Measurements from ENCODE around the gene KBTBD6. TPM values are rescaled to one million over a fixed set of nuclear protein-coding genes. Genes with fewer than 3 reads are reported as not detected.

The KBTBD6 gene
- total and polyA plus RNA-seq, 8 donors = under 0.01 to 8.3 (median 2.2) TPM

GRCh38 chr13:41085961-41086585, 46.5 kb downstream of the KBTBD6 start:
- no peak overlapping the region for H3K27ac ChIP-seq
- 56 to 68% (median 64%) methylated on average over 2 of the region's 2 CpGs for WGBS, 5 donors
- no peaks in the 10 kb centered on the region for H3K9me3 ChIP-seq
- no peak for DNase-seq
- TF ChIP-seq POLR2A (IDR thresholded peaks at IDR 0.05) (no peak), CTCF (IDR thresholded peaks at IDR 0.05) (no peak), POLR2AphosphoS5 (IDR thresholded peaks at IDR 0.05) (no peak), EP300 (IDR thresholded peaks at IDR 0.05) (no peak)
- H3K4me3 ChIP-seq = no peak overlapping the region
- H3K4me1 ChIP-seq = no peaks in the 10 kb centered on the region
- peaks cover 3 to 46% (median 37%) of the 10 kb centered on the region in 4 donors for H3K36me3 ChIP-seq
- intact Hi-C loops (cut with DNase I; ENCODE audit: low total_unique reads) = no loop called here
- no peaks in the 10 kb centered on the region for H3K27me3 ChIP-seq

DNA sequence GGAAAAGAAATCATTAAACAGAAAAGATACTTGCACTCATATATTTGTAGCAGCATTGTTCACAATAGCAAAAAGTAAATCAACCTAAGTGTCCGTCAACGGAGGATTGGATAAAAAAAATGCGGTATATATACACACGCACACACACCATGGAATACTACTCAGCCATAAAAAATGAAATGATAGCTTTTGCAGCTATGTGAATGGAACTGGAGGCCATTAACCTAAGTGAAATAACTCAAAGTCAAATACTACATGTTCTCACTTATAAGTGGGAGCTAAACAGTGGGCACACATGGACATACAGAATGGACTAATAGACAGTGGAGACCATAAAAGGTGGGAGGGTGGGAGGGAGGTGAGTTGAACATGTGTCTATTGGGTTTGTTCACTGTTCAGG, 52.9 kb downstream of the KBTBD6 start:
- TF ChIP-seq EP300 (IDR thresholded peaks at IDR 0.05) (no peak), CTCF (IDR thresholded peaks at IDR 0.05) (no peak), POLR2A (IDR thresholded peaks at IDR 0.05) (no peak), POLR2AphosphoS5 (IDR thresholded peaks at IDR 0.05) (no peak)
- Histone ChIP-seq H3K27me3 (no peaks in the 10 kb centered on the region), H3K4me3 (no peak overlapping the region), H3K27ac (no peak overlapping the region), H3K4me1 (no peaks in the 10 kb centered on the region), H3K36me3 (peaks cover 10 to 93% (median 88%) of the 10 kb centered on the region in 4 donors), H3K9me3 (no peaks in the 10 kb centered on the region)
- WGBS, 5 donors = 94 to 99% (median 97%) methylated on average over 4 of the region's 4 CpGs
- intact Hi-C loops (cut with DNase I; ENCODE audit: low total_unique reads) = no loop called here
- DNase-seq = no peak

Small RNAs within 50 kb of the gene (small RNA-seq; reads per million reads assigned to genes)
- gene MIR3168 = 0 to 0.08 (median 0.03) reads per million in 4 donors
- gene RN7SL597P = 0 to 0.15 (median 0) reads per million in 4 donors

Other genes starting within 250 kb of the KBTBD6 start
- gene ELF1, start 113.5 kb downstream of the KBTBD6 start, total RNA-seq = 100 to 1,000 TPM in 1 of 5 donors, 10 to 100 TPM in 4; 13.3 to 113 (median 49.7) TPM
- 10 to 100 TPM; 10.9 to 31.8 (median 19.8) TPM for gene ELF1, start 113.5 kb downstream of the KBTBD6 start, polyA plus RNA-seq
- 10 to 100 TPM in 2 of 5 donors, 1 to 10 TPM in 2, under 1 TPM in 1; 0.58 to 18.9 (median 8.5) TPM for gene WBP4, start 71.3 kb downstream of the KBTBD6 start, total RNA-seq
- gene WBP4, start 71.3 kb downstream of the KBTBD6 start, polyA plus RNA-seq = 10 to 100 TPM in 1 of 3 donors, 1 to 10 TPM in 2; 8.7 to 15.7 (median 9.9) TPM
- gene KBTBD7, start 61.8 kb upstream of the KBTBD6 start, total RNA-seq = 10 to 100 TPM in 1 of 5 donors, 1 to 10 TPM in 4; 1.3 to 18.7 (median 9.8) TPM
- 1 to 10 TPM; 1.7 to 2.7 (median 2.4) TPM for gene KBTBD7, start 61.8 kb upstream of the KBTBD6 start, polyA plus RNA-seq
- gene MTRF1, start 130.8 kb upstream of the KBTBD6 start, total RNA-seq = 10 to 100 TPM in 3 of 5 donors, 1 to 10 TPM in 2; 7.6 to 29.9 (median 13.0) TPM
- gene MTRF1, start 130.8 kb upstream of the KBTBD6 start, polyA plus RNA-seq = 10 to 100 TPM in 1 of 3 donors, 1 to 10 TPM in 2; 6.4 to 11.8 (median 7.4) TPM
- 100 to 1,000 TPM in 1 of 5 donors, 10 to 100 TPM in 4; 19.4 to 114 (median 46.7) TPM for gene NAA16, start 178.5 kb upstream of the KBTBD6 start, total RNA-seq
- gene NAA16, start 178.5 kb upstream of the KBTBD6 start, polyA plus RNA-seq = 10 to 100 TPM in 1 of 3 donors, 1 to 10 TPM in 2; 6.0 to 11.9 (median 8.5) TPM